ENCODE results near the gene CWC22. TPM values are rescaled to one million over a fixed set of nuclear protein-coding genes. Genes with fewer than 3 reads are reported as not detected.

The CWC22 gene
- total RNA-seq, 1 donor from 2014 or later: 27.5 TPM

GRCh38 chr2:179946810-179947615, 60.1 kb downstream of the CWC22 start:
- H3K4me1 Mint-ChIP-seq: no peaks in the 10 kb centered on the region
- POLR2A ChIA-PET: no interaction called here
- DNase-seq: no peak
- peaks cover 73% of the 10 kb centered on the region for H3K36me3 Mint-ChIP-seq (ENCODE audit: low read depth)
- H3K4me3 Mint-ChIP-seq: no peak overlapping the region
- no peak for TF ChIP-seq CTCF (IDR thresholded peaks at IDR 0.05)
- ATAC-seq (ENCODE audit: low read depth): no peak
- no peaks in the 10 kb centered on the region for H3K9me3 Mint-ChIP-seq
- intact Hi-C loops (cut with micrococcal nuclease): loop anchor here (5.0 kb wide), 1 partner anchor 35 kb away; no protein-coding TSS in a partner anchor
- H3K27ac Mint-ChIP-seq: no peak overlapping the region
- CTCF ChIA-PET: no interaction called here
- H3K27me3 Mint-ChIP-seq: no peaks in the 10 kb centered on the region

DNA sequence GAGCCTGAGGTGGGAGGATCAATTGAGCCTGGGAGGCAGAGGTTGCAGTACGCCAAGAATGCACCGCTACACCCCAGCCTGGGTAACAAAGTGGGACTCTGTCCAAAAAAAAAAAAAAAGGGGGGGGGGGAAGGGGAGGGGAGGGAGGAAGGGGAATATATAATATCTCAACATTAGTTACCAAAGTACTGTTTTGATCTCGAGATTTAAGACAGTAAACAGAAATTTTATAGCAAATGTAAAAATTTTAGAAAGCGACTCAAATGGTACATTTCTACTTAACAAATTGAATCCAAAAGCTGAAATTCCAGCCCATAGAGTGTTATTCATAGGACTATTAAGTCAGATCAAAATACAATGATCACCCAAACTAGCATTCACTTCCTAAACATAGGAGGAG, 60.8 kb downstream of the CWC22 start:
- CTCF ChIA-PET: no interaction called here
- no peaks in the 10 kb centered on the region for H3K4me1 Mint-ChIP-seq
- H3K27me3 Mint-ChIP-seq: no peaks in the 10 kb centered on the region
- H3K27ac Mint-ChIP-seq: no peak overlapping the region
- peaks cover 68% of the 10 kb centered on the region for H3K36me3 Mint-ChIP-seq (ENCODE audit: low read depth)
- POLR2A ChIA-PET: no interaction called here
- no peak for DNase-seq
- no peak for ATAC-seq (ENCODE audit: low read depth)
- no peak overlapping the region for H3K4me3 Mint-ChIP-seq
- no peak for TF ChIP-seq CTCF (IDR thresholded peaks at IDR 0.05)
- H3K9me3 Mint-ChIP-seq: no peaks in the 10 kb centered on the region
- intact Hi-C loops (cut with micrococcal nuclease): loop anchor here (5.0 kb wide), 1 partner anchor 36 kb away; no protein-coding TSS in a partner anchor

- TF ChIP-seq CTCF (IDR thresholded peaks at IDR 0.05): no peak
- no peak overlapping the region for H3K27ac Mint-ChIP-seq
- POLR2A ChIA-PET: no interaction called here
- peaks cover 25% of the 10 kb centered on the region for H3K36me3 Mint-ChIP-seq (ENCODE audit: low read depth)
- intact Hi-C loops (cut with micrococcal nuclease): no loop called here
- no peak for DNase-seq
- H3K9me3 Mint-ChIP-seq: no peaks in the 10 kb centered on the region
- CTCF ChIA-PET: no interaction called here
- no peaks in the 10 kb centered on the region for H3K4me1 Mint-ChIP-seq
- no peak for ATAC-seq (ENCODE audit: low read depth)
- H3K27me3 Mint-ChIP-seq: no peaks in the 10 kb centered on the region
- H3K4me3 Mint-ChIP-seq: no peak overlapping the region
These were observed 67.8 kb downstream of the CWC22 start for GRCh38 chr2:179939259-179939658.

- intact Hi-C loops (cut with micrococcal nuclease): no loop called here
- CTCF ChIA-PET: no interaction called here
- Mint-ChIP-seq H3K27ac (no peak overlapping the region), H3K27me3 (no peaks in the 10 kb centered on the region), H3K4me3 (no peak overlapping the region), H3K4me1 (no peaks in the 10 kb centered on the region), H3K9me3 (no peaks in the 10 kb centered on the region), H3K36me3 (ENCODE audit: low read depth) (peaks cover 33% of the 10 kb centered on the region)
- DNase-seq (no peak), ATAC-seq (ENCODE audit: low read depth) (no peak)
- POLR2A ChIA-PET: no interaction called here
- TF ChIP-seq CTCF (IDR thresholded peaks at IDR 0.05): no peak
These were observed 69.1 kb downstream of the CWC22 start for GRCh38 chr2:179938026-179938425.

DNA sequence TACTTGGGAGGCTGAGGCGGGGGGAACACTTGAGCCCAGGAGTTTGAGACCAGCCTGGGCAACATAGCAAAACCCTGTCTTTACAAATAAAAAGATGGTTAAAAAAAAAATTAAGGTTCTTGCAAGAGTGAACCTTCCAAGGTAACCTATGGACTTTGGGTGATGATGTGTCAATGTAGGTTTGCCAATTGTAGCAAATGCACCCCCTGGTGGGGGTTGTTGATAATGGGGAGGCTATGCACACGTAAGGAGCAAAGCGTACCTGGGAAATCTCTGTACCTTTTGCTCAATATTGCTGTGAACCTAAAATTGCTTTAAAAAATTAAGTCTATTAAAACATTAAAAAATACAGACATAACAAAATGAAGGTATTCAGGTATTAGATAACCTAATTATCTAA, 70.4 kb downstream of the CWC22 start:
- intact Hi-C loops (cut with micrococcal nuclease): loop anchor here (2.0 kb wide), 1 partner anchor 514 kb away; no protein-coding TSS in a partner anchor

More for the DNA sequence above, 70.4 kb downstream of the CWC22 start:
- Mint-ChIP-seq H3K27me3 (no peaks in the 10 kb centered on the region), H3K27ac (no peak overlapping the region), H3K4me3 (no peak overlapping the region), H3K9me3 (no peaks in the 10 kb centered on the region), H3K36me3 (ENCODE audit: low read depth) (peaks cover 35% of the 10 kb centered on the region), H3K4me1 (no peaks in the 10 kb centered on the region)
- ATAC-seq (ENCODE audit: low read depth): no peak
- TF ChIP-seq CTCF (IDR thresholded peaks at IDR 0.05): no peak
- POLR2A ChIA-PET: no interaction called here
- CTCF ChIA-PET: no interaction called here
- no peak for DNase-seq

Data from activated B cell treated with CpG ODN at 0.5 μM for 24 hours (primary cell).